ENCODE results near the gene ROBO4. TPM values are rescaled to one million over a fixed set of nuclear protein-coding genes. Genes with fewer than 3 reads are reported as not detected.
A peak's percentile ranks its signal among the peaks of the same experiment; 100 is the strongest.

ROBO4 gene
- total and polyA plus RNA-seq, 9 donors, result 17.8 to 40.7 (median 31.0) TPM

DNA sequence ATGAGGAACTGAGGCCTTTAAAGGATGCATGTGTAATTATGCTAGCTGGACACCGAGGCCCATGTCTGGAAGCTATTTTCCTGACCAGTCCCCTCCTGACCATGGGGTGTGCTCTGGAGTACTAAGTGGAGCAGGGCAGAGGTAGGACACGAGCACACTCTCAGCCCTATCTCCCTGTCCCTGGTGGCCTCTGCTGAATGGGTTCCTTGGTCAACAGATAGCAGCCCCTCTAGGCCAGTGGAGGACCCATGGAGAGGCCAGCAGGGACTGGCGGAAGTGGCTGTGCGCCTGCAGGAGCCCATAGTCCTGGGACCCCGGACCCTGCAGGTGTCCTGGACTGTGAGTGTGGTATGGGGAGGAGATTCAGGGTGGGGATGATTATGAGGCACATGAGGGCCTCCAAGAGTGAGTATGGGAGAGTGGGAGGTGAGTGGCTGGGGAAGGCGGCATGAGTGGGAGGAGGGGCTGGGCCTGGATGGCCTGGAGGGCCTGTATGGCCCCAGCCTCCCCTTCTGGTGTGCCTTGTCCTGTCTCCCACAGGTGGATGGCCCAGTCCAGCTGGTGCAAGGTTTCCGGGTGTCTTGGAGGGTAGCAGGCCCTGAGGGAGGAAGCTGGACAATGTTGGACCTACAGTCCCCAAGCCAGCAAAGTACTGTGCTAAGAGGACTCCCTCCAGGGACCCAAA lies 23.0 kb downstream of the ROBO4 start:
- Histone ChIP-seq H3K9me3 (replicated peaks; ENCODE audit: control insufficient read depth, low read depth, low read length) (no peaks in the 10 kb centered on the region), H3K4me1 (ENCODE audit: control insufficient read depth, insufficient read depth, low read length) (peaks cover 30% of the 10 kb centered on the region), H3K4me3 (ENCODE audit: low read length) (no peak overlapping the region), H3K36me3 (ENCODE audit: control insufficient read depth, insufficient read depth, low read length) (no peaks in the 10 kb centered on the region), H3K27ac (ENCODE audit: low read length) (no peak overlapping the region), H3K27me3 (ENCODE audit: control insufficient read depth, insufficient read depth, low read length) (peaks cover 38% of the 10 kb centered on the region)
- no peak for DNase-seq
- WGBS (ENCODE audit: insufficient coverage), result 86% methylated on average over 6 of the region's 7 CpGs

GRCh38 chr11:124873951-124874350 lies 23.7 kb downstream of the ROBO4 start:
- Histone ChIP-seq H3K9me3 (replicated peaks; ENCODE audit: control insufficient read depth, low read depth, low read length) (no peaks in the 10 kb centered on the region), H3K4me1 (ENCODE audit: control insufficient read depth, insufficient read depth, low read length) (peaks cover 34% of the 10 kb centered on the region), H3K27me3 (ENCODE audit: control insufficient read depth, insufficient read depth, low read length) (peaks cover 46% of the 10 kb centered on the region), H3K27ac (ENCODE audit: low read length) (no peak overlapping the region), H3K4me3 (ENCODE audit: low read length) (no peak overlapping the region), H3K36me3 (ENCODE audit: control insufficient read depth, insufficient read depth, low read length) (no peaks in the 10 kb centered on the region)
- WGBS (ENCODE audit: insufficient coverage), result 74% methylated on average over 6 of the region's 8 CpGs
- peak; percentile 20 for DNase-seq

DNA sequence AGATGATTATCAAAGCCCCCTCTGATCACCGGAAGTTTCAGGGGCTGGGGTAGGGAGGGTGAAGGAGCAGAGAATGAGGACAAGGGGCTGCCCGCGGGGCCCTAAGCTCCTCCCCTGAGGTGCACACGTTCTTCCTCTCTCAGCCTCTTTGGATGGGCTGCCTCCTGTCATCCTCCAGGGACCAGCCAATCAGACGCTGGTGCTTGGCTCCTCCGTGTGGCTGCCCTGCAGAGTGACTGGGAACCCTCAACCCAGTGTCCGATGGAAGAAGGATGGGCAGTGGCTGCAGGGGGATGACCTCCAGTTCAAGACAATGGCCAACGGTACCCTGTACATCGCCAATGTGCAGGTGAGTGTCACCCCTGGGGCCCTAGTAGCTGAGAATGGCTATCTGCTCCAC lies 24.9 kb downstream of the ROBO4 start:
- Histone ChIP-seq H3K27me3 (ENCODE audit: control insufficient read depth, insufficient read depth, low read length) (peaks cover 58% of the 10 kb centered on the region), H3K27ac (ENCODE audit: low read length) (no peak overlapping the region), H3K36me3 (ENCODE audit: control insufficient read depth, insufficient read depth, low read length) (no peaks in the 10 kb centered on the region), H3K4me3 (ENCODE audit: low read length) (no peak overlapping the region), H3K4me1 (ENCODE audit: control insufficient read depth, insufficient read depth, low read length) (peaks cover 35% of the 10 kb centered on the region), H3K9me3 (replicated peaks; ENCODE audit: control insufficient read depth, low read depth, low read length) (no peaks in the 10 kb centered on the region)
- DNase-seq, result no peak
- 24% methylated on average over 6 of the region's 9 CpGs for WGBS (ENCODE audit: insufficient coverage)

DNA sequence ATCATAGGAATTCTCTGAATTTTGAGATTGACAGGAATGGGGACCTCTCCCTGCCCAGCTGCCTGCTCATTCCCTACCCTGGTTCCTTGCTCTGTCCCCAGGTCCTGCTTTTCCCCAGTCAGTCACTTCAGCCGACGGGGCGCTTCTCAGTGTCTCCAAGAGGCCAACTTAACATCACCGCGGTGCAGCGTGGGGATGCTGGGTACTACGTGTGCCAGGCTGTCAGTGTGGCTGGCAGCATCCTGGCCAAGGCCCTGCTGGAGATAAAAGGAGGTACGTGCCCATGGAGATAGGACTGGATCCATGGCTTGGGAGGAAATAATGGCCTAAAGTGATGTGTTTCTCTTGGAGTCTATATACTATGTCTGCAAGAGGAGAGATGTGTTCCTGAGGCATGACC lies 25.4 kb downstream of the ROBO4 start:
- 44% methylated on average over 8 of the region's 8 CpGs for WGBS (ENCODE audit: insufficient coverage)
- H3K9me3 ChIP-seq (replicated peaks; ENCODE audit: control insufficient read depth, low read depth, low read length), result no peaks in the 10 kb centered on the region
- no peak overlapping the region for H3K4me3 ChIP-seq (ENCODE audit: low read length)
- no peaks in the 10 kb centered on the region for H3K36me3 ChIP-seq (ENCODE audit: control insufficient read depth, insufficient read depth, low read length)
- peaks cover 33% of the 10 kb centered on the region for H3K4me1 ChIP-seq (ENCODE audit: control insufficient read depth, insufficient read depth, low read length)
- H3K27me3 ChIP-seq (ENCODE audit: control insufficient read depth, insufficient read depth, low read length), result peaks cover 63% of the 10 kb centered on the region
- no peak overlapping the region for H3K27ac ChIP-seq (ENCODE audit: low read length)
- DNase-seq, result no peak

GRCh38 chr11:124870430-124870829 lies 27.2 kb downstream of the ROBO4 start:
- Histone ChIP-seq H3K4me1 (ENCODE audit: control insufficient read depth, insufficient read depth, low read length) (peaks cover 32% of the 10 kb centered on the region), H3K9me3 (replicated peaks; ENCODE audit: control insufficient read depth, low read depth, low read length) (no peaks in the 10 kb centered on the region), H3K36me3 (ENCODE audit: control insufficient read depth, insufficient read depth, low read length) (no peaks in the 10 kb centered on the region), H3K4me3 (ENCODE audit: low read length) (no peak overlapping the region), H3K27ac (ENCODE audit: low read length) (no peak overlapping the region), H3K27me3 (ENCODE audit: control insufficient read depth, insufficient read depth, low read length) (peaks cover 77% of the 10 kb centered on the region)
- 45% methylated on average over 7 of the region's 7 CpGs for WGBS (ENCODE audit: insufficient coverage)
- DNase-seq, result no peak

- 48% methylated on average over 9 of the region's 14 CpGs for WGBS (ENCODE audit: insufficient coverage)
- H3K27me3 ChIP-seq (ENCODE audit: control insufficient read depth, insufficient read depth, low read length), result peaks cover 80% of the 10 kb centered on the region
- DNase-seq, result no peak
- no peaks in the 10 kb centered on the region for H3K36me3 ChIP-seq (ENCODE audit: control insufficient read depth, insufficient read depth, low read length)
- H3K4me3 ChIP-seq (ENCODE audit: low read length), result no peak overlapping the region
- H3K4me1 ChIP-seq (ENCODE audit: control insufficient read depth, insufficient read depth, low read length), result peaks cover 34% of the 10 kb centered on the region
- H3K27ac ChIP-seq (ENCODE audit: low read length), result no peak overlapping the region
- no peaks in the 10 kb centered on the region for H3K9me3 ChIP-seq (replicated peaks; ENCODE audit: control insufficient read depth, low read depth, low read length)
Observed at GRCh38 chr11:124869856-124870387, 27.7 kb downstream of the ROBO4 start.

- no peak overlapping the region for H3K27ac ChIP-seq (ENCODE audit: low read length)
- DNase-seq, result no peak
- H3K27me3 ChIP-seq (ENCODE audit: control insufficient read depth, insufficient read depth, low read length), result peaks cover 82% of the 10 kb centered on the region
- peaks cover 37% of the 10 kb centered on the region for H3K4me1 ChIP-seq (ENCODE audit: control insufficient read depth, insufficient read depth, low read length)
- H3K36me3 ChIP-seq (ENCODE audit: control insufficient read depth, insufficient read depth, low read length), result no peaks in the 10 kb centered on the region
- 3% methylated on average over 10 of the region's 16 CpGs for WGBS (ENCODE audit: insufficient coverage)
- no peaks in the 10 kb centered on the region for H3K9me3 ChIP-seq (replicated peaks; ENCODE audit: control insufficient read depth, low read depth, low read length)
- no peak overlapping the region for H3K4me3 ChIP-seq (ENCODE audit: low read length)
Observed at GRCh38 chr11:124869331-124869730, 28.3 kb downstream of the ROBO4 start.

GRCh38 chr11:124868331-124869274 lies 29.1 kb downstream of the ROBO4 start:
- 4% methylated on average over 45 of the region's 63 CpGs for whole genome bisulfite sequencing (ENCODE audit: insufficient coverage)
- Histone ChIP-seq H3K27me3 (ENCODE audit: control insufficient read depth, insufficient read depth, low read length) (peaks cover 90% of the 10 kb centered on the region), H3K4me1 (ENCODE audit: control insufficient read depth, insufficient read depth, low read length) (peaks cover 32% of the 10 kb centered on the region), H3K27ac (ENCODE audit: low read length) (no peak overlapping the region), H3K9me3 (replicated peaks; ENCODE audit: control insufficient read depth, low read depth, low read length) (no peaks in the 10 kb centered on the region), H3K4me3 (ENCODE audit: low read length) (no peak overlapping the region), H3K36me3 (ENCODE audit: control insufficient read depth, insufficient read depth, low read length) (no peaks in the 10 kb centered on the region)
- DNase-seq, result no peak

DNA sequence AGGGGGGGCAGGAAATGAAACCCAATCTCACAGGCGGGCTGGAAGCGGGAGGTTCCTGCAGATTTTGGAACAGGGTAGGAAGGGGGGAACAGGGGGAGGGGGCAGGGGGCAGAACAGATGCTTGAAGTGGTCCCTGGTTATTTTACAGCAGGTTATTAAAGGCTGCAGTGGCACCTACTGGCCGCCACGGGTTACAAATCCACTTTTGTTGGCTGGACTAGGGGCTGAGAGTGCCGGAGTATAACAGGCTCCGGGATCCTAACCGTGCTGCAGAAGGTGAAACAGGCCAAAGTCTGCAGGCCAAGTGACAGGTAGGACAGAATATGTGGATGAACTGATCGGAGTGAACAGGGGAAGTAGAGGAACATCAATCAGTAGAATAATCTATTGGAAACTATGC lies 30.0 kb downstream of the ROBO4 start:
- no peaks in the 10 kb centered on the region for H3K9me3 ChIP-seq (replicated peaks; ENCODE audit: control insufficient read depth, low read depth, low read length)
- DNase-seq, result peak; percentile 40
- peaks cover 41% of the 10 kb centered on the region for H3K4me1 ChIP-seq (ENCODE audit: control insufficient read depth, insufficient read depth, low read length)
- no peak overlapping the region for H3K27ac ChIP-seq (ENCODE audit: low read length)
- 1% methylated on average over 7 of the region's 8 CpGs for WGBS (ENCODE audit: insufficient coverage)
- no peaks in the 10 kb centered on the region for H3K36me3 ChIP-seq (ENCODE audit: control insufficient read depth, insufficient read depth, low read length)
- no peak overlapping the region for H3K4me3 ChIP-seq (ENCODE audit: low read length)
- H3K27me3 ChIP-seq (ENCODE audit: control insufficient read depth, insufficient read depth, low read length), result peaks cover 94% of the 10 kb centered on the region

All from muscle of leg (tissue), 11 donors.